ENCODE data around the gene CLTCL1.

GRCh38 chr22:19330865-19331418 lies 39.4 kb upstream of the CLTCL1 start:
- TF ChIP-seq YY1 (IDR thresholded peaks at IDR 0.05; ENCODE audit: insufficient read depth, insufficient read length) (no peak), SUZ12 (IDR thresholded peaks at IDR 0.05; ENCODE audit: extremely low read depth, insufficient read depth, insufficient read length) (no peak)
